ENCODE results near the gene MARCHF4.

MARCHF4 gene

DNA sequence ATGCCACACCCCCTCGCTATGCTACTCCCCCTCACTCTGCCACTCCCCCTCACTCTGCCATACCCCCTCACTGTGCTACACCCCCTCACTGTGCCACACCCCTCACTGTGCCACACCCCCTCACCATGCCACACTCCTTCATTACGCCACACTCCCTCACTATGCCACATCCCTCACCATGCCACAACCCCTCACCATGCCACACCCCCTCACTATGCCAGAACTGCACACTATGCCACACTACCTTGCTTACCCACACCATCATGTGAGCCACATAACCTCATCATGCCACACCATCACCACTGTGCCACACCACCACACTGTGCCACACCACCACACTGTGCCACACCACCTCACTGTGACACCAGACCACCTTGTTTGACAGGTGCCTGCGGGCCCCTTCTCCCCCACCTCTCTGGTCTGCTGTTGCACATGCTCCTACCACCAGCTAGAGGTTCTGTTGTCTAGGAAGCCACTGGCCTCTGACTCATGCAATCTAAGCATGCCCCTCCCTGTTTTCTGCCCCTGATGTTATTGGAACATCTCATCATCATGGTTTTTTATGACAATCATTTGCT is 22.0 kb downstream of the MARCHF4 start:
- DNase-seq (ENCODE audit: low spot score) = no peak

- DNase-seq (ENCODE audit: low spot score) = no peak
These were observed 22.9 kb downstream of the MARCHF4 start for GRCh38 chr2:216349366-216349765.

- no peak for DNase-seq (ENCODE audit: low spot score)
These were observed 23.5 kb downstream of the MARCHF4 start for GRCh38 chr2:216348756-216349308.

- DNase-seq (ENCODE audit: low spot score) = no peak
These were observed 25.5 kb downstream of the MARCHF4 start for GRCh38 chr2:216346781-216347180.

DNA sequence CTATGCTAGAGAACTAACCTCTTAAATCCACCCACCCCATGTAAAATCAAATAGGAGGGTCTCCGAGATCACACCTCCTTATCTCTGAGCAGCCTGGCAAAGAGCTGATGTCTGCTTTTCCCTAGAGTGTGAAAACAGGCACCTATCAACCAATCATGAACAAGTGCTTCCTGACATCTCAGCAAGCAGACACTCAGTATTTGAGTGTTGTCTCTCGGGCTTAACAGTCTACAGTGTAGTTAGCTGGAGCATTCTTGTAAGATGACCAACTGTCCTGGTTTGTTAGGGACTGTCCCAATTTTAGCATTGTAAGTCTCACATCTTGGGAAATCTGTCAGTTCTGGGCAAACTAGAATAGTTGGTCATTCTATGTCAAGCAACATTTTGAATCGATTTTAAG is 26.4 kb downstream of the MARCHF4 start:
- no peak for DNase-seq (ENCODE audit: low spot score)

GRCh38 chr2:216344950-216345300 is 27.4 kb downstream of the MARCHF4 start:
- DNase-seq (ENCODE audit: low spot score) = no peak

- DNase-seq (ENCODE audit: low spot score) = no peak
These were observed 27.9 kb downstream of the MARCHF4 start for GRCh38 chr2:216344206-216344949.

DNA sequence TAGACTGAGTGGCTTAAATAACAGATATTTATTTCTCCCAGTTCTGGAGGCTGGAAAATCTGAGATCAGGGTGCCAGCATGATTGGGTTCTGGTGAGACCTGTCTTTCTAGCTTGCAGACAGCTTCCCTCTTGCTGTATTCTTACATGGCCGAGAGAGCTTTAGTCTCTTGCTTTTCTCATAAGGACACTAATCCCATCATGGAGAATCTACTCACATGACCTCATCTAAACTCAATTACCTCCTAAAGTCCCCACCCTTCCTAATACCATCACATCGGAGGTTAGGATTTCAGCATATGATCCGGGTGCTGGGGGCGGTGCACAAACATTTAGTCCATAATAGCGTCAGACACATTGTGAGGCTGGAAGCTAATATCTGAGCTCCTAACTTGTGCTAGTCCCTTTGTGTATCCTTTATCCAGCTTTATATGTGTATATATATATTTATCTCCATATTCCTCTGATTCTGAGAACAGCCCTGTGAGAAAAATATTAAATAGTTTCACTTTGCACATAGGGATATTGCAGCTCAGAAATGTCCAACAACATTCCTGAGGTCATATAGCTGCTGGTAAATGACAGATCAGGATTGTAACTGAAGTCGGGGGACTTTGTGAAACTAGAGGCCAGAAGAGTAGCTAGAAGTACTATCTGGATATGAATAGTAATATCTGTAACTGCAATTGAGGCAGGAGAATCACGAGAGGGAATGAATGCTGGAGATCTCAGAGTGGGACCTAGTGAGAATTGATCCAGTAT is 28.9 kb downstream of the MARCHF4 start:
- DNase-seq (ENCODE audit: low spot score) = no peak

- no peak for DNase-seq (ENCODE audit: low spot score)
These were observed 31.2 kb downstream of the MARCHF4 start for GRCh38 chr2:216341121-216341520.

GRCh38 chr2:216340280-216340631 is 32.0 kb downstream of the MARCHF4 start:
- no peak for DNase-seq (ENCODE audit: low spot score)

- peak; percentile 72 for DNase-seq (ENCODE audit: low spot score)
These were observed 32.6 kb downstream of the MARCHF4 start for GRCh38 chr2:216339456-216340279.

GRCh38 chr2:216335252-216335651 is 37.0 kb downstream of the MARCHF4 start:
- DNase-seq (ENCODE audit: low spot score) = no peak

GRCh38 chr2:216328347-216328746 is 43.9 kb downstream of the MARCHF4 start:
- no peak for DNase-seq (ENCODE audit: low spot score)

DNA sequence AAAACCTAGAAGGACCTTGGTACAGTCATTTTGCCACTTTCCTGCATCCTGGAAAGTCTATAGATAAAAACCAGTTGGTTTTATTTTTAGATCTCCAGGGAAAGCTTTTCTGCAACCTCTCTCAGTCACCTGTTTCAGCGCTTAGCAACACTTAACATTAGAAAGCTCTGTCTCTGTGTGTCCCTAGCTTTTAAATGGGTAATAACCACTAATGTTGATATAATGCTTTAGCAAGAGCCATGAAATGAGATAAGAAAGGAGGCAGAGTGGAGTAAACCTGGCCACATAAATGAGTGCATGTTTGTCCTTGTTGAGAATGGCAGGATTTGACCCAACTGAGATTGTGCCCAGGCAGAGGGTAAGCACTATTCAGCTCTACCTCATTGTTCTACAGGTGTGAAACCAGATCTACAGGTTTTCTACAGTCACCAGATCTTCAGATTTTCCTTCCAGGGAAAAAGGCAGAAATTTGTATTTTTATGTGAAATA is 44.8 kb downstream of the MARCHF4 start:
- DNase-seq (ENCODE audit: low spot score) = no peak
